ENCODE measurements around the gene PTGR3.

Gene PTGR3

GRCh38 chr18:75234901-75235300, 26.0 kb upstream of the PTGR3 start:
- DNase-seq = no peak

GRCh38 chr18:75231053-75231406, 22.1 kb upstream of the PTGR3 start:
- no peak for DNase-seq

- DNase-seq = no peak
Measured at GRCh38 chr18:75230163-75231052, 21.5 kb upstream of the PTGR3 start.

GRCh38 chr18:75229437-75229836, 20.5 kb upstream of the PTGR3 start:
- no peak for DNase-seq

- no peak for DNase-seq
Measured at GRCh38 chr18:75228967-75229366, 20.0 kb upstream of the PTGR3 start.

GRCh38 chr18:75227535-75228296, 18.8 kb upstream of the PTGR3 start:
- no peak for DNase-seq

GRCh38 chr18:75226956-75227316, 18.0 kb upstream of the PTGR3 start:
- DNase-seq = no peak

GRCh38 chr18:75226286-75226955, 17.5 kb upstream of the PTGR3 start:
- DNase-seq = peak; percentile 45

- DNase-seq = peak; percentile 69
Measured at GRCh38 chr18:75223687-75224347, 14.9 kb upstream of the PTGR3 start.

GRCh38 chr18:75222407-75222806, 13.5 kb upstream of the PTGR3 start:
- DNase-seq = no peak

- no peak for DNase-seq
Measured at GRCh38 chr18:75221897-75222296, 13.0 kb upstream of the PTGR3 start.

GRCh38 chr18:75221397-75221796, 12.5 kb upstream of the PTGR3 start:
- DNase-seq = no peak

- no peak for DNase-seq
Measured at GRCh38 chr18:75220551-75221355, 11.8 kb upstream of the PTGR3 start.

- DNase-seq = no peak
Measured at GRCh38 chr18:75219745-75220375, 10.9 kb upstream of the PTGR3 start.

- DNase-seq = no peak
Measured at GRCh38 chr18:75218065-75218923, 9.4 kb upstream of the PTGR3 start.

- no peak for DNase-seq
Measured at GRCh38 chr18:75216911-75217689, 8.2 kb upstream of the PTGR3 start.

GRCh38 chr18:75216212-75216910, 7.4 kb upstream of the PTGR3 start:
- no peak for DNase-seq

GRCh38 chr18:75215663-75216062, 6.7 kb upstream of the PTGR3 start:
- no peak for DNase-seq
